Keratinocyte (primary cell): ENCODE results near the gene TNFRSF4. TPM values are rescaled to one million over a fixed set of nuclear protein-coding genes. Genes with fewer than 3 reads are reported as not detected.

Source experiments
- DNase-seq: peaks from one replicate; pipeline ENCODE4 v3.0.0-alpha.2; 2011; ENCODE audit warnings: low read depth, missing footprints, low spot score
- FAIRE-seq: peaks from 2 replicates; lab custom pipeline; 2011; peaks lifted over from hg19 to GRCh38; lab: Jason Lieb, UNC
- H2AFZ ChIP-seq: 2 replicates; pipeline ENCODE4 v1.6.0; 2012; ENCODE audit warnings: low read length, control low read depth, inconsistent platforms; ENCODE audit not compliant: control insufficient read depth
- H3K27ac ChIP-seq: 2 replicates; pipeline ENCODE4 v1.5.1; 2011; ENCODE audit warnings: low read length; ENCODE audit not compliant: control insufficient read depth, insufficient read depth
- H3K27me3 ChIP-seq: 3 replicates; pipeline ENCODE4 v1.6.0; 2011; ENCODE audit warnings: low read length; ENCODE audit not compliant: control insufficient read depth, insufficient read depth; ENCODE audit errors: extremely low read depth
- H3K36me3 ChIP-seq, 2 experiments: 2 replicates in 1 of 2; 3 replicates in 1 of 2; pipeline ENCODE4 v1.5.1; 2011; ENCODE audit warnings: low read length in 2 of 2, mild to moderate bottlenecking in 1 of 2; ENCODE audit not compliant: control insufficient read depth in 2 of 2, insufficient read depth in 2 of 2; ENCODE audit errors: extremely low read depth in 1 of 2
- H3K4me1 ChIP-seq: 3 replicates; pipeline ENCODE4 v1.5.1; 2011; ENCODE audit warnings: low read length; ENCODE audit not compliant: control insufficient read depth, insufficient read depth; ENCODE audit errors: extremely low read depth
- H3K4me2 ChIP-seq: 3 replicates; pipeline ENCODE4 v1.6.0; 2011; ENCODE audit warnings: low read depth, low read length; ENCODE audit not compliant: control insufficient read depth, insufficient read depth; ENCODE audit errors: extremely low read depth
- H3K4me3 ChIP-seq, 3 experiments: fragments of 200-600 bp in 1 of 3; sonication (generic) in 1 of 3; 2 replicates in 2 of 3; 3 replicates in 1 of 3; pipeline ENCODE4 v1.5.1; 2011 to 2016; ENCODE audit warnings: low read length in 3 of 3, mild to moderate bottlenecking in 3 of 3, control low read depth in 2 of 3, inconsistent platforms in 1 of 3, low read depth in 1 of 3, mixed read lengths in 1 of 3, mixed run types in 1 of 3, moderate library complexity in 1 of 3; ENCODE audit not compliant: control insufficient read depth in 2 of 3, insufficient read depth in 2 of 3; ENCODE audit errors: extremely low read depth in 1 of 3
- H3K79me2 ChIP-seq: 2 replicates; pipeline ENCODE4 v1.6.0; 2012; ENCODE audit warnings: low read length; ENCODE audit not compliant: control insufficient read depth, insufficient read depth
- H3K9ac ChIP-seq: 3 replicates; pipeline ENCODE4 v1.6.0; 2011; ENCODE audit warnings: low read length; ENCODE audit not compliant: control insufficient read depth, insufficient read depth; ENCODE audit errors: extremely low read depth
- H3K9me1 ChIP-seq: 3 replicates; pipeline ENCODE4 v1.6.0; 2011; ENCODE audit warnings: low read length; ENCODE audit not compliant: control insufficient read depth, insufficient read depth; ENCODE audit errors: extremely low read depth
- H3K9me3 ChIP-seq: 2 replicates; pipeline ENCODE4 v1.5.1; 2012; ENCODE audit warnings: low read depth, low read length; ENCODE audit not compliant: control insufficient read depth
- H4K20me1 ChIP-seq: 3 replicates; pipeline ENCODE4 v1.6.0; 2011; ENCODE audit warnings: low read length; ENCODE audit not compliant: control insufficient read depth, insufficient read depth; ENCODE audit errors: extremely low read depth
- EZH2 ChIP-seq: IDR thresholded peaks from one replicate; pipeline ENCODE4 v1.6.1; 2012; ENCODE audit warnings: inconsistent platforms, mild to moderate bottlenecking, low read length, moderate library complexity
- dilution Hi-C: fragments of 300-500 bp; cut with MboI; formaldehyde crosslinking; loops from one replicate; pipeline ENCODE4 v1.7.0; 2020; ENCODE audit warnings: low sequenced_read_pairs; ENCODE audit not compliant: extremely low pct_ligation_motif_present
- polyA plus RNA-seq, 5 experiments: library from polyadenylated mRNA; depleted of rRNA in 3 of 5; stranded (reverse) in 3 of 5; stranded (forward) in 1 of 5; unstranded in 1 of 5; fragments of >200 nt; gene quantifications; 1 replicate in 1 of 5; 2 replicates in 3 of 5; 3 replicates in 1 of 5; pipeline versions ENCODE4 v1.2.1 to v1.2.3, GENCODE V29; 2011 to 2012; ENCODE audit warnings: missing spikeins in 2 of 5, low read depth in 1 of 5, low replicate concordance in 1 of 5
- TF ChIP-seq, protein P1 (sequence below), 3 experiments: IDR thresholded peaks in 1 of 3; conservative IDR thresholded peaks in 1 of 3; optimal IDR thresholded peaks in 1 of 3; 2 replicates in 2 of 3; 3 replicates in 1 of 3; pipeline versions ENCODE3 to v1.5.1; 2011; ENCODE audit warnings: low read length in 3 of 3, mild to moderate bottlenecking in 3 of 3, moderate library complexity in 2 of 3, control low read depth in 1 of 3, inconsistent platforms in 1 of 3; ENCODE audit not compliant: insufficient read depth in 2 of 3; ENCODE audit errors: extremely low read depth in 1 of 3

Gene TNFRSF4
- polyA plus RNA-seq, 1 donor (not counting 4 experiments of a cell fraction or from before 2014, with no cell fraction given): not detected

DNA sequence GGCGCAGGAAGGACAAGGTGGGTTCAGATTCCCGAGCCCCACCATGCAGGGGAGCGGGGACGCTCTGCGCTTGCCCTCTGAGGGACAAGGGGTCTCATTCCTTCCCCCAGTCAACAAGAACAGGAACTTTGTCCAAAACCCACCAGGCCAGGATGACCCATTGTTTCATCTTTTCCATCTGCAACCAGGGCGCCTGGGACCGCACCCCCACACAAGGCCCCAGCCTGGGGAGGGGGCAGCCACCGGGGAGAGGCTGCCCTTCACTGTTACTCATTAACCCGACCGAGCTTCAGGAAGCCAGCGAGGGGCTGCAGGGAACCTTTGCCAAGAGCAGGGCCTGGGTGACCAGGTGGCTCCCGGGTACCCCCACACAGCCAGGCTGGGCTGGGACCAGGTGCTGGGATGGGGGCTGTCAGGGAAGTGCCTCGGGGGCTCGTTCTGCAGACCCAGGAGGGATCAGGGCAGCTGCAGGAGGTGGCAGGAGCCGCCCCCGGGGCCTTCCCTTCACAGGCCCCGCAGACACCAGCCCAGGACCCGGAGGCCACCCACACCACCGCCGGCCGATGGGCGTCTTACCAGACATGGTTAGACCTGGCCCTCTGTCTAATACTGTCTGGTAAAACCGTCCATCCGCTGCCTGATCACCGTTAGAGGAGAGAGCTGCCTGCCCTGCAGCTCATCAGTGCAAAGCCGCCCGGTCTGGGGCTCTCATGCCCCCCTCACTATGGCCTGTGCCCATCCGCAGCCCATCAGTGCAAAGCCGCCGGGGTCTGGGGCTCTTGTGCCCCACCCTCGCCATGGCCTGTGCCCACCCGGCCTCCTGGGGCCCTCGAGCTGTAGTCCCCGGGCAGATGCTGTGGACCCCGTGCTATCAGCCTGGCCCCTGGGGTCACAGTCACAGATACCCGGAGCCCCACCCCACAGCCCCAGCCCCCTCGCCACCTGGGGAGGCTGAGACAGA, 45.2 kb downstream of the TNFRSF4 start:
- dilution Hi-C loops: no loop called here
- DNase-seq (no peak), FAIRE-seq (no peak)
- Histone ChIP-seq H3K27ac (no peak overlapping the region), H4K20me1 (peaks cover 7% of the 10 kb centered on the region), H3K4me1 (peaks cover 11% of the 10 kb centered on the region), H3K79me2 (peaks cover 45% of the 10 kb centered on the region), H3K9me1 (no peaks in the 10 kb centered on the region), H3K9ac (no peak overlapping the region), H2AFZ (no peak overlapping the region), H3K4me3 (no peak overlapping the region), H3K27me3 (no peaks in the 10 kb centered on the region), H3K9me3 (no peaks in the 10 kb centered on the region), H3K4me2 (no peak overlapping the region), H3K36me3 (peaks cover 0 to 7% of the 10 kb centered on the region in 2 experiments)
- no peak for TF ChIP-seq EZH2
- TF ChIP-seq, protein P1, sequence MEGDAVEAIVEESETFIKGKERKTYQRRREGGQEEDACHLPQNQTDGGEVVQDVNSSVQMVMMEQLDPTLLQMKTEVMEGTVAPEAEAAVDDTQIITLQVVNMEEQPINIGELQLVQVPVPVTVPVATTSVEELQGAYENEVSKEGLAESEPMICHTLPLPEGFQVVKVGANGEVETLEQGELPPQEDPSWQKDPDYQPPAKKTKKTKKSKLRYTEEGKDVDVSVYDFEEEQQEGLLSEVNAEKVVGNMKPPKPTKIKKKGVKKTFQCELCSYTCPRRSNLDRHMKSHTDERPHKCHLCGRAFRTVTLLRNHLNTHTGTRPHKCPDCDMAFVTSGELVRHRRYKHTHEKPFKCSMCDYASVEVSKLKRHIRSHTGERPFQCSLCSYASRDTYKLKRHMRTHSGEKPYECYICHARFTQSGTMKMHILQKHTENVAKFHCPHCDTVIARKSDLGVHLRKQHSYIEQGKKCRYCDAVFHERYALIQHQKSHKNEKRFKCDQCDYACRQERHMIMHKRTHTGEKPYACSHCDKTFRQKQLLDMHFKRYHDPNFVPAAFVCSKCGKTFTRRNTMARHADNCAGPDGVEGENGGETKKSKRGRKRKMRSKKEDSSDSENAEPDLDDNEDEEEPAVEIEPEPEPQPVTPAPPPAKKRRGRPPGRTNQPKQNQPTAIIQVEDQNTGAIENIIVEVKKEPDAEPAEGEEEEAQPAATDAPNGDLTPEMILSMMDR (optimal IDR thresholded peaks at IDR 0.05 in 1 of 3, IDR thresholded peaks at IDR 0.05 in 1 of 3, conservative IDR thresholded peaks at IDR 0.05 in 1 of 3; ENCODE audit: extremely low read depth in 1 of 3, insufficient read depth in 2 of 3, low read length in 3 of 3): no peak

DNA sequence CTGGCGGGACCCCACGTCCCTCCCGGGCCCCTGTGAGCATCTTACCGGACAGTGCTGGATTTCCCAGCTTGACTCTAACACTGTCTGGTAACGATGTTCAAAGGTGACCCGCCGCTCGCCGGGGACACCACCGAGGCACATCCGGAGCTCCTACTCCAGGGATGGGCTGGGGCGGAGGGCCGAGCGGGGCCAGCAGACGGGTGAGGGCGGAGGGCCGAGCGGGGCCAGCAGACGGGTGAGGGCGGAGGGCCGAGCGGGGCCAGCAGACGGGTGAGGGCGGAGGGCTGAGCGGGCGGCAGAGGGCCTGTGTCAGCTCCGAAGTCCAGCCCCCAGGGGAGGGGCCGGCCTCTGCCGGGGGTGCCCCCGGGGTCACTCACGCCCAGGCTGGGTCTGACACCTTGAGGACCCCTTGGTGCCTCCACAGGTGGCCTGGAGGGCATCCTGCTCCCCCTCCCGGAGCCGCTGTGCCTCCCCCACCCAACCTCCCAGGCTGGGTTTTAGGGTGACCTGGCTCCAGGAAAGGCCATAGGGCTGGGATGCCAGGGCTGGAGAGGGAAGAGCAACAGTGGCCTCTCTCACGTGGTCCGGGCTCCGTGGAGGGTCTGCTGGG, 46.0 kb downstream of the TNFRSF4 start:
- FAIRE-seq: no peak

More for the DNA sequence above, 46.0 kb downstream of the TNFRSF4 start:
- peaks cover 7% of the 10 kb centered on the region for H4K20me1 ChIP-seq
- H3K9me3 ChIP-seq: no peaks in the 10 kb centered on the region
- H3K4me2 ChIP-seq: no peak overlapping the region
- DNase-seq: no peak
- dilution Hi-C loops: no loop called here
- no peaks in the 10 kb centered on the region for H3K9me1 ChIP-seq
- H3K36me3 ChIP-seq: peaks cover 0 to 7% of the 10 kb centered on the region in 2 experiments
- H3K79me2 ChIP-seq: peaks cover 52% of the 10 kb centered on the region
- H2AFZ ChIP-seq: no peak overlapping the region
- TF ChIP-seq EZH2: no peak
- TF ChIP-seq, protein P1 (optimal IDR thresholded peaks at IDR 0.05 in 1 of 3, IDR thresholded peaks at IDR 0.05 in 1 of 3, conservative IDR thresholded peaks at IDR 0.05 in 1 of 3; ENCODE audit: extremely low read depth in 1 of 3, insufficient read depth in 2 of 3, low read length in 3 of 3): no peak
- H3K9ac ChIP-seq: no peak overlapping the region
- no peak overlapping the region for H3K4me3 ChIP-seq
- H3K4me1 ChIP-seq: peaks cover 11% of the 10 kb centered on the region
- no peaks in the 10 kb centered on the region for H3K27me3 ChIP-seq
- no peak overlapping the region for H3K27ac ChIP-seq
